HG02798 (cell line): ENCODE data around the gene ADAMTSL1.

Experiments
- ATAC-seq: cut with Tn5 transposase; IDR thresholded peaks from one replicate; pipeline ENCODE4 v1.9.1; 2021; ENCODE audit warnings: mild to moderate bottlenecking; ENCODE audit not compliant: unreplicated experiment, poor library complexity

Gene ADAMTSL1

GRCh38 chr9:18847576-18848275, 373.8 kb downstream of the ADAMTSL1 start:
- ATAC-seq: no peak

- no peak for ATAC-seq
Measured at GRCh38 chr9:18848657-18849056, 374.7 kb downstream of the ADAMTSL1 start.

- ATAC-seq: no peak
Measured at GRCh38 chr9:18849270-18849669, 375.3 kb downstream of the ADAMTSL1 start.

- ATAC-seq: no peak
Measured at GRCh38 chr9:18849890-18850677, 376.1 kb downstream of the ADAMTSL1 start.

GRCh38 chr9:18851069-18851795, 377.3 kb downstream of the ADAMTSL1 start:
- ATAC-seq: no peak

- ATAC-seq: no peak
Measured at GRCh38 chr9:18855656-18856055, 381.7 kb downstream of the ADAMTSL1 start.

- ATAC-seq: no peak
Measured at GRCh38 chr9:18857334-18857733, 383.4 kb downstream of the ADAMTSL1 start.

- ATAC-seq: no peak
Measured at GRCh38 chr9:18857769-18858168, 383.8 kb downstream of the ADAMTSL1 start.

GRCh38 chr9:18861609-18862544, 387.9 kb downstream of the ADAMTSL1 start:
- ATAC-seq: no peak

- ATAC-seq: no peak
Measured at GRCh38 chr9:18863791-18864190, 389.8 kb downstream of the ADAMTSL1 start.

GRCh38 chr9:18864516-18864915, 390.6 kb downstream of the ADAMTSL1 start:
- no peak for ATAC-seq

- ATAC-seq: no peak
Measured at GRCh38 chr9:18865542-18865941, 391.6 kb downstream of the ADAMTSL1 start.

- ATAC-seq: no peak
Measured at GRCh38 chr9:18866121-18866831, 392.3 kb downstream of the ADAMTSL1 start.

GRCh38 chr9:18869725-18870124, 395.8 kb downstream of the ADAMTSL1 start:
- ATAC-seq: no peak

GRCh38 chr9:18874069-18874468, 400.1 kb downstream of the ADAMTSL1 start:
- ATAC-seq: peak; percentile 70

GRCh38 chr9:18874990-18875389, 401.0 kb downstream of the ADAMTSL1 start:
- ATAC-seq: peak; percentile 75

GRCh38 chr9:18877984-18878383, 404.0 kb downstream of the ADAMTSL1 start:
- no peak for ATAC-seq

GRCh38 chr9:18881758-18882157, 407.8 kb downstream of the ADAMTSL1 start:
- ATAC-seq: no peak

GRCh38 chr9:18887546-18887945, 413.6 kb downstream of the ADAMTSL1 start:
- ATAC-seq: no peak
